DMS153 treated with DMSO at 0.1 percent for 48 hours (cell line): ENCODE data around the gene PHF20.
"Not testable (repeated sequence)": the region's sequence is repeated elsewhere in the genome, so short reads cannot be mapped to it uniquely, and the experiment has no call there.

Experiments
- DNase-seq: peaks from one replicate; lab custom pipeline; 2025; ENCODE audit not compliant: unreplicated experiment; lab: John Stamatoyannopoulos, UW

PHF20 gene

DNA sequence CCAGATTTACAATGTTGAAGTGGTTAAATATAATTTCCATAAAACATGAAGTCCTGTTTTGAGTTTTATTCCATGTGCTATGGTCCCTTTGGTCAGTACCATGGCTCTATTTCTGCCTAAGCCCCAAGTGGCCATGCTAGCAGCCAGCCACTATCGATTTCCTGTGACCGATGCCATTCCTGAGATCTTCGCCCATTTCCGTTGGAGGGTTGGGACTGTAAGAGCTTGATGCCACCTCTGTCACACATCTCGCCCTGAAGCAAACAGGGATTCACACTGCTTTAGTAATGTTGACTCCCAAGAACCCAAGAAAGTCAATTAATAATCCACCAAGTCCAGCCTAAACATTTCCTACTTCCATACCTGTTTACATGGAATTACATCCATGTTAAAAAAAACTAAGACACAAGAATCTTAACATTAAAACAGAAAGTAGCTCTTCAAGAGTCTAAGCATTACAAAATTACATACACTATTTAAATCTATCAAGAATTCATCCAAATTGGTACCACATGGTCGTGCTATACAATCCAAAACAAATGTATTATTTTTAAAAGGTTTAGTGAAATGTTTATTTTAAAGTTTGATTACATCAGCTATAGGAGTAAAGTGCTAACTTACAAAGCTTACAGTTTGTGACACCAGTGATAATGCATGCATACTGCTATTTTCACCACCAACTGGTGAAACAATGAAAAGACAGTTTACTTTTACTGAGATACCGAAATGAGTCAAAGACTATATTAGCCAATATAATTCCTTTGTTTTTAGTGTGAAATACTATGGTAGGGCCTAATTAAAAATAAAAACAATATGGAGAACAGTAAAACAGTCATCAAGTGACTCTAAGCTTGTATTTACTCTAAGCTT, 32.3 kb upstream of the PHF20 start:
- DNase-seq = no peak

GRCh38 chr20:35741892-35742740, 29.7 kb upstream of the PHF20 start, which contains the start of gene RBM39:
TSS of gene RBM39 (minus strand) at chr20:35742260. CDS start at chr20:35740874, 1,386 bp downstream.
- peak; percentile 100 for DNase-seq

- peak; percentile 7 for DNase-seq
Measured at GRCh38 chr20:35742741-35743523, 28.9 kb upstream of the PHF20 start.

DNA sequence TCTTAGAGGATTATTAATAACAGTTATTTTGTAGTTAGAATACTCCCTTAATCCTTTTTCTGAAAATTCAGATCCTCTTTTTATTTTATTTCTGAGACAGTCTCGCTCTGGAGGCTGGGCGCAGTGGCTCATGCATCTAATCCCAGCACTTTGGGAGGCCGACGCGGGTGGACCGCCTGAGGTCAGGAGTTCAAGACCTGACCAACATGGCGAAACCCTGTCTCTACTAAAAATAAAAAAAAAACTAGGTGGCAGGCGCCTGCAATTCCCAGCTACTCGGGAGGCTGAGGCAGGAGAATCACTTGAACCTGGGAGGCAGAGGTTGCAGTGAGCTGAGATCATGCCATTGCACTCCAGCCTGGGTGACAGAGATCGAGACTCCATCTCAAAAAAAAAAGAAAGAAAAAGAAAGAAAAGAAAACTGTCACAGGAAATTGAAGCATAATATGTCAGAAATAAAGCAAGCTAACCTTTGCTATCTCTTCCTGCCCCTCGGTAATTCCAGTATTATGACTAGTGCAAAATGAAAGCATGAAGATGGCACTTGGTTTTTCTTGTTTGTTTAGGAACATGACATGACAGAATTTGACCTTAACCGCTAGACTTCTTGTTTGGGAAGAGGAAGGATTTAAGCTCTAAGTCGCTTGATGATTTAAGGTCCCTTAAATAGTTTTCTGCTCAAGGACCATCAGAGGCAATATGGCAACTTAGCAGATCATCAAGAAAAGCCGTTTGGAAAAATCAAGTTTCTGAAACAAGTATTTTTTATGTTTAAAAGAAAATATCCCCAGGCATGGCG, 27.9 kb upstream of the PHF20 start:
- DNase-seq = no peak

GRCh38 chr20:35744492-35744841, 27.3 kb upstream of the PHF20 start:
- DNase-seq = not testable (repeated sequence)

- no peak for DNase-seq
Measured at GRCh38 chr20:35750611-35751010, 21.2 kb upstream of the PHF20 start.

DNA sequence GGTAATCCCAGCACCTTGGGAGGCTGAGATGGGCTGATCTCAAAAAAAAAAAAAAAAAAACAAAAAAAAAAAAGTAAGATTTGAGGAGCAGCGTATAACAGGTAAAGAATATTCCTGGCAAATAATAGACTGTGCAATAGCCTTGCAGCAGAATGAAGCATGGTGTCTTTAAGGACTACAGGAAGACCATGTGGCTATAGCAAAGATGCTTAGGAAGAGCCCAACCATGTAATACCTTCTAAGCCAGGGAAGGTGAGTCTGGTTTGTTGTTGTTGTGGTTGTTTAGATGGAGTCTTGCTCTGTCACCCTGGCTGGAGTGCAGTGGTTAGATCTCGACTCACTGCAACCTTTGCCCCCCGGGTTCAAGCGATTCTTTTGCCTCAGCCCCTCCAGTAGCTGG, 15.4 kb upstream of the PHF20 start:
- no peak for DNase-seq

GRCh38 chr20:35757098-35757705, 14.6 kb upstream of the PHF20 start:
- DNase-seq = no peak

DNA sequence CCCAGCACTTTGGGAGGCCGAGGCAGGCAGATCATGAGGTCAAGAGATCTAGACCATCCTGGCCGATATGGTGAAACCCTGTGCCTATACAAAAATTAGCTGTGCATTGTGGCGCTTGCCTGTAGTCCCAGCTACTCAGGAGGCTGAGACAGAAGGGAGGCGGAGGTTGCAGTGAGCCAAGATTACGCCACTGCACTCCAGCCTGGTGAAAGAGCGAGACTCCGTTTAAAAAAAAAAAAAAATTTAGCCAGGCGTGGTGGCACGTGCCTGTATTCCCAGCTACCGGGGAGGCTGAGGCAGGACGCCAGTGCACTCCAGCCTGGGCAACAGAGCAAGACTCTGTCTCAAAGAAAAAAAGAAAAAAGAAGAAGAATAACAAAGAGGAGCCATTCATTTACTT, 10.3 kb upstream of the PHF20 start:
- not testable (repeated sequence) for DNase-seq

DNA sequence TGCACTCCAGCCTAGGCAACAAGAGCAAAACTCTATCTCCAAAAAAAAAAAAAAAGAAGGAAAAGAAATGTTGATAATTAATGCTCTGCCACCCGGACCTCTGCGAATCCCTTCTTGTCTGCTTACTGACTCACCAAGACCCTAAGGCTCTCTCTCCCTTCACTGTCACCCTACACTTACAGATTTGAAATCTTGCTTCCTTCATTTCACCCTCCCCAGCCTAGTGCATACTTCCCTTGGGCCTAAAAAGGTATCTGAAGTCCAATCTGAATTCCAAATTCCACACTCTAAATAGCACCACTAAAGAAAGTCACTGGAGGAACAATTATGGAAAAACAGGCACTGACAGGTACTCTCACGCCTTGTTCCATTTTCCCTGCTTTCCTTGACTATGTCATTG, 9.4 kb upstream of the PHF20 start:
- DNase-seq = no peak

DNA sequence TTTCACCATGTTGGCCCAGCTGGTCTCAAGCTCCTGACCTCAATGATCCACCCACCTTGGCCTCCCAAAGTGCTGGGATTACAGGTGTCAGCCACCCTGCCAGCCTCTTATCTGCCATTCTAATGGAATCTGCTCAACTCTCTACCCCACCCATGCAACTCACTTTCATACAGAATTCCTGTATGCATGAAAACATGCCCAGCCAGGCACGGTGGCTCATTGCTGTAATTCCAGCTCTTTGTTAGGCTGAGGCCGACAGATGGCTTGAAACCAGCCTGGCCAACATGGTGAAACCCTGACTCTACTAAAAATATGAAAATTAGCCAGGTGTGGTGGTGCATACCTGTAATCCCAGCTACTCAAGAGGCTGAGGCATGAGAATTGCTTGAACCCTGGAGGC, 6.9 kb upstream of the PHF20 start:
- not testable (repeated sequence) for DNase-seq

DNA sequence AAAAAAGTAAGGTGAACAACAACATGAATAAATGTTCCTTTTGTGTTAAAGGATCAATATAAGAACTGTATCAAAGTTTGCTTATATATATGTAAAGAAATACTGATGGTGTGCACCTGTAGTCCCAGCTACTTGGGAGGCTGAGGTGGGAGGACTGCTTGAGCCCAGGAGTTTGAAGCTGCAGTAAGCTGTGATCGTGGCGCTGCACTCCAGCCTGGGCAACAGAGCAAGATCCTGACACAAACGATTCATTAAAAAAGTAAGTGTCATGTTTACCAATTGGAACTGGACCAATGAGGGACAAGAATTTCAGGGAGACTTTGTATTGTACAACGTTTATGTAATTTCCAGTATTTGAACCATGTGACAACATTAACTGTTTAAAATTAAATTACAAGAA, 5.0 kb upstream of the PHF20 start:
- DNase-seq = no peak

- DNase-seq = no peak
Measured at GRCh38 chr20:35767683-35768481, 3.9 kb upstream of the PHF20 start.

DNA sequence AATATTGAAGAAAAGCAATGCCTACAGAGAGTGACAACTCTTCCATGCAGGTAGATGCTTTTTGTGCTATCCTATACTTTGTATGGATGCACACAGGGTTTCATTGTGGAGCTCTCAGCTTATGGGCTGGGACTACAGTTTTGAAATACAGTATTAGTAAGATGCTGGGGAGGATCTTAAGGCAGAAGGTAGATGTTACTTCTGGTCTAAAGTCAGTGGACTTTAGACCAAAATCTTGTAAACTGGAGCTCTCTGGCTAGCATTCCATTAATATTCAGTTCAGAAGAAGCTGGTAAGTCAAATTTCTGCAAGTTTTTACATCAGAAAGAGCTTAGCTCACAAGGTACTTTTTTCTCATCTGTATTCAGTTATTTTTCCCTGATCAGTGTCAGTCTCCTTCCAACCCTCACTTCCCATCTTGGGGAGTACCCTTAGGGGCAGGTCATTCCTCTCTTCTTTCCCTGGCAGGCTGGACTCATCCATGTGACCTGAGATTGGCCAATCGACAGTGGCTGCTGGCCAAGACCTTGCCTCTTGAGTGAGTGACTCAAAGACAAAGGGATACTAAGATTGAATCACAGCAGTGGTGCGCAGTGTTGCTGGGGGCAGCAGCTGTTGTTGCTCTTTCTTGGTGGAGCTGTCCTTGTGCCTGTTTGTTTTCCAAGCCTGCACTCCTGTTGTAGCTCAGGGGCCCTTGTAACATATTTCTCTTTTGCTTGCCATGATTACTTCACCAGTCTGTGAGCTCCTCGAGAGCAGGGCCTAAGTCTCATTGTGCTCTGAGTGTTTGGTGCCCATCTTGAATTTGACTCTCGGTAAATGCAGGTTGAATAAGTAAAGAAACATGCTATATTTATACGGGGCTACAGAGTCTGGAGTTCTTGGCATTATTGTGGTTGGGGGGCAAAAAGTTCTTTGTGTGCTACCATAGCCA, 2.8 kb upstream of the PHF20 start:
- no peak for DNase-seq

DNA sequence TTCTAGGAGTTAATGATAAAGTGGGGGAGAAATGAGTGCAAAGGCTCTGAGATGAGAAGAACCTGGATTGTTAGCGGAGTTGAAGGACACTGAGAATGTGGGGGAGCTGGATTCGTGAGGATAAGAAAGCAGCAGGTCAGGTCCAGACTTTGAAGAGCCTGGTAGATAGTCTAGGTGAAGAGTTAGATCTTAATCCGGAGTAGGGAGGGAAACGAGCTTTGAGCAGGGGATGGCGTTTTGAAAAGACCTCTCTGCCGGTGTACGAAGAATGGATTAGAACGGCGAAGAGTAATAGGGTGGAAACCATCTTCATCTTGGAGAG, 487 bp upstream of the PHF20 start:
- peak; percentile 32 for DNase-seq

- DNase-seq = no peak
Measured at GRCh38 chr20:35772563-35773058, 796 bp downstream of the PHF20 start.

GRCh38 chr20:35773154-35773751, 1.4 kb downstream of the PHF20 start:
- DNase-seq = no peak

DNA sequence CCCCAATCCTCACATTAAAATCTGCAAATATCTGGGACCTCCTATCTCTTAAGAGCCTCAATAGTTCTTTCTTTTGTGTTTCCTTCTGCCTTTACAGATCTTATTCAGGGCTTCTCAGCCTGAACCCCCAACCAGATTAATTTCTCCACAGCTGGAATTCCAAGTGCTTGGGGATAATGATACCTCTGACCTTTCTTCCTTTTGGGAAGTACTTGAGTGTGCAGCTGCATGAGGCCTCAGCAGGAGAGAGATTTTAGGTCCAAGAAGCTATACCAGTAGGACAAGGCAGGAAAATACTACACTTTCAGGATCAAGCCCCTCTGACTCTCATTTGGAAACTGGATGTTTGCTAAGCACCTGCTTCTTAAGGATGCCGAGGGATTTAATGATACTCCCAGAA, 2.6 kb downstream of the PHF20 start:
- no peak for DNase-seq
